Trophoblast cell (in vitro differentiated cells and primary cell): Measurements from ENCODE around the gene SUSD1.

ENCODE experiments used
- DNase-seq, 2 donors: peaks; one replicate each; pipeline ENCODE4 v3.0.0-alpha.2; 2016
- H2AFZ ChIP-seq: 2 replicates; pipeline ENCODE4 v1.6.1; 2013; ENCODE audit warnings: low read length, moderate library complexity, mild to moderate bottlenecking; ENCODE audit not compliant: insufficient read depth, poor library complexity
- H2AK5ac ChIP-seq: 2 replicates; pipeline ENCODE4 v1.6.1; 2013; ENCODE audit warnings: mild to moderate bottlenecking, low read length
- H2BK120ac ChIP-seq: 2 replicates; pipeline ENCODE4 v1.6.1; 2013; ENCODE audit warnings: low read length, mild to moderate bottlenecking, moderate library complexity; ENCODE audit not compliant: insufficient read depth, poor library complexity
- H2BK12ac ChIP-seq: 2 replicates; pipeline ENCODE4 v1.6.1; 2013; ENCODE audit warnings: mild to moderate bottlenecking, low read length, moderate library complexity
- H2BK5ac ChIP-seq: 2 replicates; pipeline ENCODE4 v1.6.1; 2013; ENCODE audit warnings: low read length, low read depth, moderate library complexity, mild to moderate bottlenecking; ENCODE audit not compliant: poor library complexity
- H3K14ac ChIP-seq: 2 replicates; pipeline ENCODE4 v1.6.1; 2013; ENCODE audit warnings: mild to moderate bottlenecking, low read length
- H3K18ac ChIP-seq: 2 replicates; pipeline ENCODE4 v1.6.1; 2013; ENCODE audit warnings: mild to moderate bottlenecking, low read length
- H3K23ac ChIP-seq: 2 replicates; pipeline ENCODE4 v1.6.1; 2013; ENCODE audit warnings: low read length
- H3K27ac ChIP-seq: 2 replicates; pipeline ENCODE4 v1.5.1; 2013; ENCODE audit warnings: low read depth, mild to moderate bottlenecking, inconsistent platforms, low read length, moderate library complexity
- H3K27me3 ChIP-seq: 2 replicates; pipeline ENCODE4 v1.6.1; 2013; ENCODE audit warnings: inconsistent platforms, mild to moderate bottlenecking, low read length, moderate library complexity; ENCODE audit not compliant: insufficient read depth
- H3K36me3 ChIP-seq, 2 experiments: 1 replicate in 1 of 2; 2 replicates in 1 of 2; pipeline ENCODE4 v1.6.1; 2013; ENCODE audit warnings: low read length in 2 of 2, mild to moderate bottlenecking in 2 of 2, moderate library complexity in 1 of 2; ENCODE audit not compliant: insufficient read depth in 2 of 2, control insufficient read depth in 1 of 2
- H3K4ac ChIP-seq: 2 replicates; pipeline ENCODE4 v1.6.1; 2013; ENCODE audit warnings: low read depth, mild to moderate bottlenecking, low read length, moderate library complexity
- H3K4me1 ChIP-seq, 2 experiments: 1 replicate in 1 of 2; 2 replicates in 1 of 2; pipeline ENCODE4 v1.6.1; 2013; ENCODE audit warnings: low read length in 2 of 2, mild to moderate bottlenecking in 2 of 2, moderate library complexity in 1 of 2; ENCODE audit not compliant: insufficient read depth in 2 of 2, control insufficient read depth in 1 of 2
- H3K4me2 ChIP-seq: 2 replicates; pipeline ENCODE4 v1.6.1; 2013; ENCODE audit warnings: inconsistent platforms, mild to moderate bottlenecking, low read length, moderate library complexity
- H3K4me3 ChIP-seq: 2 replicates; pipeline ENCODE4 v1.5.1; 2013; ENCODE audit warnings: mild to moderate bottlenecking, low read depth, low read length, inconsistent platforms
- H3K79me1 ChIP-seq: one replicate; pipeline ENCODE4 v1.6.1; 2013; ENCODE audit warnings: low read length
- H3K79me2 ChIP-seq: 2 replicates; pipeline ENCODE4 v1.6.1; 2013; ENCODE audit warnings: low read length, mild to moderate bottlenecking; ENCODE audit not compliant: control insufficient read depth, insufficient read depth, poor library complexity
- H3K9ac ChIP-seq: 2 replicates; pipeline ENCODE4 v1.6.1; 2013; ENCODE audit warnings: mild to moderate bottlenecking, low read length
- H3K9me3 ChIP-seq: 2 replicates; pipeline ENCODE4 v1.6.1; 2013; ENCODE audit warnings: low read depth, mild to moderate bottlenecking, control low read depth, inconsistent platforms, low read length; ENCODE audit not compliant: insufficient read depth
- H4K12ac ChIP-seq: 2 replicates; pipeline ENCODE4 v1.6.1; 2013; ENCODE audit warnings: low read depth, mild to moderate bottlenecking, low read length, moderate library complexity
- H4K8ac ChIP-seq: 2 replicates; pipeline ENCODE4 v1.6.1; 2013; ENCODE audit warnings: low read depth, mild to moderate bottlenecking, low read length, moderate library complexity
- H4K91ac ChIP-seq: one replicate; pipeline ENCODE4 v1.6.1; 2013; ENCODE audit warnings: low read depth, mild to moderate bottlenecking, low read length, moderate library complexity
- WGBS: extraction: QIAGEN DNeasy Blood & Tissue Kit; methylation state at CpG from one replicate; pipeline ENCODE4 v1.1.7; 2013; ENCODE audit warnings: missing lambda C conversion rate; ENCODE audit not compliant: insufficient read length, insufficient coverage; ENCODE audit errors: extremely low coverage; 5-methylcytosine and 5-hydroxymethylcytosine counted together

The SUSD1 gene

GRCh38 chr9:112003538-112003937, 171.6 kb downstream of the SUSD1 start:
- no peak overlapping the region for H3K18ac ChIP-seq
- H3K79me1 ChIP-seq, result no peaks in the 10 kb centered on the region
- WGBS, result no CpG with 5 or more reads among the region's 4 CpGs
- H2BK12ac ChIP-seq, result no peak overlapping the region
- no peak overlapping the region for H3K14ac ChIP-seq
- no peak overlapping the region for H3K4ac ChIP-seq
- no peak overlapping the region for H4K12ac ChIP-seq
- no peaks in the 10 kb centered on the region for H3K9me3 ChIP-seq
- H2BK5ac ChIP-seq, result no peak overlapping the region
- H3K4me3 ChIP-seq, result no peak overlapping the region
- no peak overlapping the region for H2BK120ac ChIP-seq
- no peak overlapping the region for H2AFZ ChIP-seq
- no peak overlapping the region for H4K8ac ChIP-seq
- H3K27ac ChIP-seq, result no peak overlapping the region
- no peak overlapping the region for H3K9ac ChIP-seq
- H3K23ac ChIP-seq, result no peak overlapping the region
- no peaks in the 10 kb centered on the region for H3K4me1 ChIP-seq
- no peaks in the 10 kb centered on the region for H3K27me3 ChIP-seq
- no peaks in the 10 kb centered on the region for H3K36me3 ChIP-seq
- no peak for DNase-seq
- H2AK5ac ChIP-seq, result no peak overlapping the region
- no peak overlapping the region for H3K4me2 ChIP-seq
- H4K91ac ChIP-seq, result no peak overlapping the region
- no peaks in the 10 kb centered on the region for H3K79me2 ChIP-seq

- H3K18ac ChIP-seq, result no peak overlapping the region
- H3K4me3 ChIP-seq, result no peak overlapping the region
- H4K91ac ChIP-seq, result no peak overlapping the region
- no peak overlapping the region for H3K14ac ChIP-seq
- no peak overlapping the region for H4K12ac ChIP-seq
- H3K27me3 ChIP-seq, result no peaks in the 10 kb centered on the region
- no peak overlapping the region for H2BK5ac ChIP-seq
- no peak overlapping the region for H3K4me2 ChIP-seq
- H2BK120ac ChIP-seq, result no peak overlapping the region
- no peaks in the 10 kb centered on the region for H3K79me2 ChIP-seq
- H4K8ac ChIP-seq, result no peak overlapping the region
- WGBS, result no CpG with 5 or more reads among the region's 11 CpGs
- H3K27ac ChIP-seq, result no peak overlapping the region
- H2AFZ ChIP-seq, result no peak overlapping the region
- H3K9ac ChIP-seq, result no peak overlapping the region
- no peak overlapping the region for H2BK12ac ChIP-seq
- H2AK5ac ChIP-seq, result no peak overlapping the region
- no peaks in the 10 kb centered on the region for H3K79me1 ChIP-seq
- H3K23ac ChIP-seq, result no peak overlapping the region
- no peaks in the 10 kb centered on the region for H3K4me1 ChIP-seq
- DNase-seq, result peak; percentile 84 to 88
- no peaks in the 10 kb centered on the region for H3K9me3 ChIP-seq
- no peaks in the 10 kb centered on the region for H3K36me3 ChIP-seq
- no peak overlapping the region for H3K4ac ChIP-seq
Measured at GRCh38 chr9:112002847-112003457, 172.1 kb downstream of the SUSD1 start.

GRCh38 chr9:112002131-112002846, 172.8 kb downstream of the SUSD1 start:
- H4K8ac ChIP-seq, result no peak overlapping the region
- no CpG with 5 or more reads among the region's 11 CpGs for WGBS
- H3K9me3 ChIP-seq, result no peaks in the 10 kb centered on the region
- no peak overlapping the region for H4K91ac ChIP-seq
- H2AK5ac ChIP-seq, result no peak overlapping the region
- H3K4me1 ChIP-seq, result no peaks in the 10 kb centered on the region
- H3K27me3 ChIP-seq, result no peaks in the 10 kb centered on the region
- no peak overlapping the region for H3K27ac ChIP-seq
- no peak overlapping the region for H2BK5ac ChIP-seq
- no peak overlapping the region for H3K4me2 ChIP-seq
- no peak overlapping the region for H3K4me3 ChIP-seq
- no peak overlapping the region for H2BK12ac ChIP-seq
- DNase-seq, result peak; percentile 72 to 76
- no peaks in the 10 kb centered on the region for H3K79me2 ChIP-seq
- H3K18ac ChIP-seq, result no peak overlapping the region
- no peak overlapping the region for H2AFZ ChIP-seq
- no peak overlapping the region for H3K4ac ChIP-seq
- H2BK120ac ChIP-seq, result no peak overlapping the region
- H3K79me1 ChIP-seq, result no peaks in the 10 kb centered on the region
- H3K9ac ChIP-seq, result no peak overlapping the region
- H3K14ac ChIP-seq, result no peak overlapping the region
- H3K36me3 ChIP-seq, result no peaks in the 10 kb centered on the region
- H3K23ac ChIP-seq, result no peak overlapping the region
- no peak overlapping the region for H4K12ac ChIP-seq

GRCh38 chr9:112000743-112001142, 174.4 kb downstream of the SUSD1 start:
- Histone ChIP-seq H3K4ac (no peak overlapping the region), H3K4me3 (no peak overlapping the region), H3K9ac (no peak overlapping the region), H4K8ac (no peak overlapping the region), H3K23ac (no peak overlapping the region), H2BK120ac (no peak overlapping the region), H3K79me1 (no peaks in the 10 kb centered on the region), H3K9me3 (no peaks in the 10 kb centered on the region), H3K79me2 (no peaks in the 10 kb centered on the region), H2AFZ (no peak overlapping the region), H2AK5ac (no peak overlapping the region), H3K4me2 (no peak overlapping the region), H4K12ac (no peak overlapping the region), H4K91ac (no peak overlapping the region), H2BK5ac (no peak overlapping the region), H3K14ac (no peak overlapping the region), H3K36me3 (no peaks in the 10 kb centered on the region), H3K18ac (no peak overlapping the region), H3K4me1 (no peaks in the 10 kb centered on the region), H2BK12ac (no peak overlapping the region), H3K27ac (no peak overlapping the region), H3K27me3 (no peaks in the 10 kb centered on the region)
- no peak for DNase-seq
- WGBS, result no CpG with 5 or more reads among the region's 3 CpGs
